ENCODE measurements around the gene RARB. TPM values are rescaled to one million over a fixed set of nuclear protein-coding genes. Genes with fewer than 3 reads are reported as not detected.

The RARB gene
- total RNA-seq, 1 experiment from 2014 or later: not detected

DNA sequence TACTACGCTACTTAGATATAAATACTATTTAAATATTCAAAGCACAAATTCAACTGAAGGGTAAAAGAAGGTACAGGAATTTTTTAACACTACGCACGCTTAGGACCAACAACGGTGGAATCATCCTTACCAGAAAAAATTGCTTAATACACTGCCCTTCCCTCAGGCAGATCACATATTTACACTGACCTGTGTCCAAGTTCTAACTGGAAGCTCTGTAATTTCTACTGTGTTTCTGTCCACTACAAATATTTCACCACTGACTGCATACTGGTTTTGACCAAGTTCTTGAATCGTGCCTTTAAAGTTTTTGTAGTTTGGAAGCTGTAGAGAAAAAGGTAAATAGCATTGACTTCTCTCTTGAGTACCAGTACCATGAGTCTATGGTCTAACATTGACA lies 192.4 kb downstream of the RARB start:
- peaks cover 6% of the 10 kb centered on the region for H3F3A ChIP-seq (ENCODE audit: low read length, unreplicated experiment)
- no peaks in the 10 kb centered on the region for H3K9me3 ChIP-seq (ENCODE audit: low read length)
- H3K4me2 ChIP-seq (ENCODE audit: low read length): no peak overlapping the region
- intact Hi-C loops (cut with micrococcal nuclease): no loop called here
- no peaks in the 10 kb centered on the region for H4K20me1 ChIP-seq (ENCODE audit: low read length)
- H2AFZ ChIP-seq (ENCODE audit: low read length): no peak overlapping the region
- no TSS peak for BruUV-seq (replicated peaks)
- H3K4me1 ChIP-seq (ENCODE audit: insufficient read depth, low read length): 0 out of 2 replicates have a peak, but pooled peaks cover 4% of the 10 kb centered on the region
- ATAC-seq (no peak), DNase-seq (no peak)
- H3K79me2 ChIP-seq (ENCODE audit: low read length): no peaks in the 10 kb centered on the region
- no peaks in the 10 kb centered on the region for H3K9me2 ChIP-seq (replicated peaks; ENCODE audit: low read length)
- no peak overlapping the region for H3K9ac ChIP-seq (ENCODE audit: low read length)
- TF ChIP-seq, protein P1, sequence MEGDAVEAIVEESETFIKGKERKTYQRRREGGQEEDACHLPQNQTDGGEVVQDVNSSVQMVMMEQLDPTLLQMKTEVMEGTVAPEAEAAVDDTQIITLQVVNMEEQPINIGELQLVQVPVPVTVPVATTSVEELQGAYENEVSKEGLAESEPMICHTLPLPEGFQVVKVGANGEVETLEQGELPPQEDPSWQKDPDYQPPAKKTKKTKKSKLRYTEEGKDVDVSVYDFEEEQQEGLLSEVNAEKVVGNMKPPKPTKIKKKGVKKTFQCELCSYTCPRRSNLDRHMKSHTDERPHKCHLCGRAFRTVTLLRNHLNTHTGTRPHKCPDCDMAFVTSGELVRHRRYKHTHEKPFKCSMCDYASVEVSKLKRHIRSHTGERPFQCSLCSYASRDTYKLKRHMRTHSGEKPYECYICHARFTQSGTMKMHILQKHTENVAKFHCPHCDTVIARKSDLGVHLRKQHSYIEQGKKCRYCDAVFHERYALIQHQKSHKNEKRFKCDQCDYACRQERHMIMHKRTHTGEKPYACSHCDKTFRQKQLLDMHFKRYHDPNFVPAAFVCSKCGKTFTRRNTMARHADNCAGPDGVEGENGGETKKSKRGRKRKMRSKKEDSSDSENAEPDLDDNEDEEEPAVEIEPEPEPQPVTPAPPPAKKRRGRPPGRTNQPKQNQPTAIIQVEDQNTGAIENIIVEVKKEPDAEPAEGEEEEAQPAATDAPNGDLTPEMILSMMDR (conservative IDR thresholded peaks at IDR 0.05; ENCODE audit: low read depth, low read length): no peak
- TF ChIP-seq EZH2 (IDR thresholded peaks at IDR 0.05; ENCODE audit: low read length, unreplicated experiment) (no peak), EZH2phosphoT487 (IDR thresholded peaks at IDR 0.05; ENCODE audit: borderline replicate concordance, low read length) (no peak)
- H3K27ac ChIP-seq (ENCODE audit: low read length): no peak overlapping the region
- CTCF ChIA-PET: no interaction called here
- POLR2A ChIA-PET (ENCODE audit: unreplicated experiment): no interaction called here
- H3K27me3 ChIP-seq (ENCODE audit: low read length): no peaks in the 10 kb centered on the region
- H3K4me3 ChIP-seq (ENCODE audit: low read length): no peak overlapping the region
- peaks cover 47% of the 10 kb centered on the region for H3K36me3 ChIP-seq (ENCODE audit: low read depth, low read length)

DNA sequence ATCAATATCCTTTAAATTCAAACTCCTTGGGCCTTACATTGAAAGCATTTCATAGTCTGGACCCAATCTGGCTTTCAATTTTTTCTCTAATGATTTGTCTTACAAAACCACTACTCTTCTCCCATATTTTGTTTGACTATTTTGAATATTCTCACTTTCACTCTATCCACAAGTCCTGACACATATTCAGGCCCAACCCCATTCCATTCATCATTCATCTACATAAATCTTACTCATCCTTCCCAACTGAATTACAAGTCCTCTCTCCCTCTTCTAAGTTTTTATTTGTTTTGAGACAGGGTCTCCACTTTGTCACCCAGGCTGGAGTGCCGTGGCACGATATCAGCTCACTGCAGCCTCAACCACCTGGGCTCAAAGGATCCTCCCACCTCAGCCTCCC lies 193.0 kb downstream of the RARB start:
- Histone ChIP-seq H3K9me3 (ENCODE audit: low read length) (no peaks in the 10 kb centered on the region), H3F3A (ENCODE audit: low read length, unreplicated experiment) (peaks cover 6% of the 10 kb centered on the region), H3K9me2 (replicated peaks; ENCODE audit: low read length) (no peaks in the 10 kb centered on the region), H3K27me3 (ENCODE audit: low read length) (no peaks in the 10 kb centered on the region), H4K20me1 (ENCODE audit: low read length) (no peaks in the 10 kb centered on the region), H3K4me2 (ENCODE audit: low read length) (no peak overlapping the region), H3K79me2 (ENCODE audit: low read length) (no peaks in the 10 kb centered on the region), H3K9ac (ENCODE audit: low read length) (no peak overlapping the region), H3K36me3 (ENCODE audit: low read depth, low read length) (peaks cover 52% of the 10 kb centered on the region), H2AFZ (ENCODE audit: low read length) (no peak overlapping the region), H3K4me1 (ENCODE audit: insufficient read depth, low read length) (0 out of 2 replicates have a peak, but pooled peaks cover 4% of the 10 kb centered on the region), H3K4me3 (ENCODE audit: low read length) (no peak overlapping the region), H3K27ac (ENCODE audit: low read length) (no peak overlapping the region)
- DNase-seq (no peak), ATAC-seq (no peak)
- ChIA-PET CTCF (no interaction called here), POLR2A (ENCODE audit: unreplicated experiment) (no interaction called here)
- TF ChIP-seq EZH2 (IDR thresholded peaks at IDR 0.05; ENCODE audit: low read length, unreplicated experiment) (no peak), EZH2phosphoT487 (IDR thresholded peaks at IDR 0.05; ENCODE audit: borderline replicate concordance, low read length) (no peak)
- TF ChIP-seq, protein P1 (conservative IDR thresholded peaks at IDR 0.05; ENCODE audit: low read depth, low read length): no peak
- intact Hi-C loops (cut with micrococcal nuclease): no loop called here
- BruUV-seq (replicated peaks): no TSS peak

DNA sequence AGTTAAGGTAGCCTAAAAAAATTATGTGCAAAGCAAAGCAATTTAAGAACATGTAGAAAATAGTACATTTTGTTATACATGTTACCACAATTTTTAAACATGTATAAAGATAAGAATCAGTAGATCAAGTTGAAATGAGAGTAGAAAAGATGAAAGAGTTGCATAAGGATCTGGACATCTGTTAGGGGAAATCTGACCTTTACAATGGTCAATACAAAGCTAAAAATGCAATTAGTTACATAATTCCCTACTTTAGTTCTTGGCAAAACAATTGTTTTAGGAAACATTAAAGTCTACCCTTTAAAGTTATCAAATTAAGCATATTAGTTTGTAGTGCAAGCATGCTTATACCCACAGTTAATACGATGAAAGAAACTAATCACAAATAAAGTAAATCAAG lies 203.9 kb downstream of the RARB start:
- Histone ChIP-seq H3K79me2 (ENCODE audit: low read length) (no peaks in the 10 kb centered on the region), H3K9ac (ENCODE audit: low read length) (no peak overlapping the region), H3K4me2 (ENCODE audit: low read length) (no peak overlapping the region), H3K4me3 (ENCODE audit: low read length) (no peak overlapping the region), H3K36me3 (ENCODE audit: low read depth, low read length) (peaks cover 38% of the 10 kb centered on the region), H3K9me2 (replicated peaks; ENCODE audit: low read length) (no peaks in the 10 kb centered on the region), H3K27ac (ENCODE audit: low read length) (no peak overlapping the region), H3K4me1 (ENCODE audit: insufficient read depth, low read length) (no peaks in the 10 kb centered on the region), H3K9me3 (ENCODE audit: low read length) (no peaks in the 10 kb centered on the region), H4K20me1 (ENCODE audit: low read length) (no peaks in the 10 kb centered on the region), H2AFZ (ENCODE audit: low read length) (no peak overlapping the region), H3K27me3 (ENCODE audit: low read length) (no peaks in the 10 kb centered on the region), H3F3A (ENCODE audit: low read length, unreplicated experiment) (no peaks in the 10 kb centered on the region)
- POLR2A ChIA-PET (ENCODE audit: unreplicated experiment): no interaction called here
- TF ChIP-seq EZH2phosphoT487 (IDR thresholded peaks at IDR 0.05; ENCODE audit: borderline replicate concordance, low read length) (no peak), EZH2 (IDR thresholded peaks at IDR 0.05; ENCODE audit: low read length, unreplicated experiment) (no peak)
- TF ChIP-seq, protein P1 (conservative IDR thresholded peaks at IDR 0.05; ENCODE audit: low read depth, low read length): no peak
- intact Hi-C loops (cut with micrococcal nuclease): no loop called here
- ATAC-seq (no peak), DNase-seq (no peak)
- CTCF ChIA-PET: no interaction called here
- no TSS peak for BruUV-seq (replicated peaks)

All from PC-3 (cell line).